ENCODE measurements around the gene MICAL3. TPM values are rescaled to one million over a fixed set of nuclear protein-coding genes. Genes with fewer than 3 reads are reported as not detected.
"Not testable (repeated sequence)": the region's sequence is repeated elsewhere in the genome, so short reads cannot be mapped to it uniquely, and the experiment has no call there.

The MICAL3 gene
- total RNA-seq, 1 experiment from 2014 or later: 23.5 TPM

DNA sequence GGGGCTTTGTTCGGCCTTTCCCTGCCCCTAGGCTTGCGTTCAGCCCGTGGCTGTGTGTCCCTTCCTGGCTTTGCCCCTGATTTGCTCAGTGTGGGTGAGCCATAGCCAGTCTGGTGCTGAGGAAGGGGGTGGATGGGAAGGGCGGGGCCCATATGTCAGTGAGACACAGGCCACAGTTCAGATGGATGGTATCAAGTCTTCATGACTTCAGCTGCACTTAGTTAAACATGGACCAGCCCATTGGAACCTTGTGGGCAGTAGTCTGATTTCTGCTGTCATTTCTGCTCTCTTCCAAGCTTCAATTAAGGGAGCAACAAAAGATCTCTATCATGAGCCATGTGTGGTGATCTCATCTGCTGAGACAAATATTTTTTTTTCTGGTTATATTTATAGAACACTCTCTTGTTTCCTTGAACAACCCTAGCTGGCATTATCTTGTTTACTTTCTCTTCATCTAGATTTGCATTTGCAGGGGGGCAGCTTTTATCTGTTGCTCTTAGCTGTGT is 31.9 kb upstream of the MICAL3 start:
- peak; percentile 56 to 67 for DNase-seq (ENCODE audit: low read depth in 1 of 2, low spot score in 2 of 2)
- Histone ChIP-seq H3K4me3 (no peak overlapping the region), H3K9me3 (replicated peaks) (no peaks in the 10 kb centered on the region), H3K4me1 (replicated peaks) (peaks cover 36% of the 10 kb centered on the region), H3K36me3 (no peaks in the 10 kb centered on the region), H3K27ac (peak overlapping the region; percentile 41), H3K27me3 (replicated peaks) (no peaks in the 10 kb centered on the region)

DNA sequence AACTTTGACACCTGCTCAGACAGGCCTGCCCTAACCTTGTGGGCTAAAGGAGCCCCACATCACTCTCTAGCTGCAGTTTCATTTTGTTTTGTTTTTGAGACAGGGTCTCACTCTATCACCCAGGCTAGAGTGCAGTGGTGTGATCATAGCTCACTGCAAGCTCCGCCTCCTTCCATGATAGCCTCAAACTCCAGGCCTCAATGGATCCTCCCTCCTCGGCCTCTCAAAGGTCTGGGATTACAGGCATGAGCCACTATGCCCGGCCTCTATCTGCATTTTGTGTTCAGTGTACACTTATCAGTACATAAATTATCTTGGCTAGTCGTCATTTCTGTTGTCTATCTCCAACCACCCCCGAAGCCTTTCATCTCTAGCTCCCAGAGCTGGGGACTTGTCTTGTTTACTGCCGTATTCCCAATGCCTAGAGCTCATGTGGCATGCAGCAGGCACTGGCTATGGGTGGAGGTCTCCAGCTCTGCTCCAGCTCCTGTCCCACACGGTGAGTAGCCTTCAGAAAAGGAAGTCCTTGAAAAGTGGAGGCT is 31.3 kb upstream of the MICAL3 start:
- Histone ChIP-seq H3K36me3 (no peaks in the 10 kb centered on the region), H3K27ac (peak overlapping the region; percentile 41), H3K4me3 (no peak overlapping the region), H3K27me3 (replicated peaks) (no peaks in the 10 kb centered on the region), H3K9me3 (replicated peaks) (no peaks in the 10 kb centered on the region), H3K4me1 (replicated peaks) (peaks cover 31% of the 10 kb centered on the region)
- DNase-seq (ENCODE audit: low read depth in 1 of 2, low spot score in 2 of 2): no peak

DNA sequence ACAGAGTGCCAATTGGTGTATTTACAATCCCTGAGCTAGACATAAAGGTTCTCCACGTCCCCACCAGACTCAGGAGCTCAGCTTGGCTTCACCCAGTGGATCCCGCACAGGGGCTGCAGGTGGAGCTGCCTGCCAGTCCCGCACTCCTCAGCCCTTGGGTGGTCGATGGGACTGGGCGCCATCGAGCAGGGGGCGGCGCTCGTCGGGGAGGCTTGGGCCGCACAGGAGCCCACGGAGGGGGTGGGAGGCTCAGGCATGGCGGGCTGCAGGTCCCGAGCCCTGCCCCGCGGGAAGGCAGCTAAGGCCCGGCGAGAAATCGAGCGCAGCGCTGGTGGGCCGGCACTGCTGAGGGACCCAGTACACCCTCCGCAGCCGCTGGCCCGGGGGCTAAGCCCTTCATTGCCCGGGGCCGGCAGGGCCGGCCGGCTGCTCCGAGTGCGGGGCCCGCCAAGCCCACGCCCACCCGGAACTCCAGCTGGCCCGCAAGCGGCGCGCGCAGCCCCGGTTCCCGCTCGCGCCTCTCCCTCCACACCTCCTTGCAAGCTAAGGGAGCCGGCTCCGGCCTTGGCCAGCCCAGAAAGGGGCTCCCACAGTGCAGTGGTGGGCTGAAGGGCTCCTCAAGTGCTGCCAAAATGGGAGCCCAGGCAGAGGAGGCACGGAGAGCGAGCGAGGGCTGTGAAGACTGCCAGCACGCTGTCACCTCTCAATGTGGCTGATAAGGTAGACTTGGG is 29.0 kb upstream of the MICAL3 start:
- not testable (repeated sequence) for H3K36me3 ChIP-seq; H3K27me3 ChIP-seq (replicated peaks); DNase-seq (ENCODE audit: low read depth in 1 of 2, low spot score in 2 of 2); H3K27ac ChIP-seq; H3K4me3 ChIP-seq; H3K9me3 ChIP-seq (replicated peaks)
- peaks cover 30% of the 10 kb centered on the region for H3K4me1 ChIP-seq (replicated peaks)

DNA sequence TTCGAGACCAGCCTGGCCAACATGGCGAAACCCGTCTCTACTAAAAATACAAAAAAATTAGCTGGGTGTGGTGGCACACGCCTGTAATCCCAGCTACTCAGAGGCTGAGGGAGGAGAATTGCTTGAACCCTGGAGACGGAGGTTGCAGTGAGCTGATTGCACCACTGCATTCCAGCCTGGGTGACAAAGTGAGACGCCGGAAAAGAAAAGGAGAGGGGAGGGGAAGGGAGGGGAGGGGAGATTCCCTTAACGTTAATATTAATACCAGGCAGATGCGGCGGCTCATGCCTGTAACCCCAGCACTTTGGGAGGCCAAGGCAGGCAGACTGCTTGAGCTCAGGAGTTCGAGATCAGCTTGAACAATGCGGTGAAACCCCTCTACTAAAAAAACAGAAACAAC is 26.8 kb upstream of the MICAL3 start:
- DNase-seq (ENCODE audit: low read depth in 1 of 2, low spot score in 2 of 2); H3K27ac ChIP-seq; H3K36me3 ChIP-seq; H3K27me3 ChIP-seq (replicated peaks); H3K4me3 ChIP-seq; H3K4me1 ChIP-seq (replicated peaks); H3K9me3 ChIP-seq (replicated peaks): not testable (repeated sequence)

DNA sequence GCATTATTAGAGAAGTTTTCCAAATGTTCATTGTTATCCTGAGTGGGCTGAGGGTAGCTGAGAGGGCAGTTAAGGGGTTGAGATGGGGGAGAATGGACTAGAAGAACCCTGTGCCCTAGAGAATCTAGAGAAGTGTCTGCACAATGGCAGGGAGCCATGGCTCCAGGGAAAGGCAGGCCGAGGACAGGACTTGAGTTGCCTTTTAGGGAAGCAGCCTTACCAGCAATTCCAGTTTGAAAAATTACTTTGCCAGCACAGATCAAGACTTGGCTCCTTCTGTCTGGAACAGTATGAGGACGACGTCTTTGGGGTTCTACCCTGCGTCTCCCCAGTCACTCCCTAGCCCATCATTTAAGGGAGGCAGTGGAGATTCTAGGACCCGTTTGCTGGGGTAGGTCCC is 25.7 kb upstream of the MICAL3 start:
- Histone ChIP-seq H3K9me3 (replicated peaks) (no peaks in the 10 kb centered on the region), H3K4me3 (no peak overlapping the region), H3K27me3 (replicated peaks) (no peaks in the 10 kb centered on the region), H3K36me3 (no peaks in the 10 kb centered on the region), H3K27ac (no peak overlapping the region), H3K4me1 (replicated peaks) (no peaks in the 10 kb centered on the region)
- no peak for DNase-seq (ENCODE audit: low read depth in 1 of 2, low spot score in 2 of 2)

DNA sequence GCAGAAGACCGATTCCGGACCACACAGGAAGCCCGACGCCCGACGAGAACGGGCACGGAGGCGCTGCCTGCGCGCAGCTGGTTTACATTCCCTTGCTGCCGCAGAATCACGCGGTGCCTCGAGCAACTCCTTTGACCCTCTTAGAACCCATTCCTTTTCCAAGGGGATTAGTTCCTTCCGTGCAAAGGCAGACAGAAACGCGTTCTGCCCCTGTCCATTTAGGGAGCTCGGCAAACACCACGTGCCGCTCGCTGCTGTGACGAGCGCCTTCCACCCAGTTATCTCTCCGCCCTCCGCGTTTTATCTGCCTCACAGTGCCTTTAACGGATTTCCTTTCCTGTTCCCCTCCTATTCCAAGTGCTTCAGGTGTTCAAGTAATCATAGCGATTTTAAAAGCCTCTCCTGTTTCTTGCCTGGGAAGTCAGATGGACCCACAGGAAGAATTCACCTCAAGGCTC is 24.1 kb upstream of the MICAL3 start:
- H3K27me3 ChIP-seq (replicated peaks): no peaks in the 10 kb centered on the region
- H3K4me3 ChIP-seq: no peak overlapping the region
- no peaks in the 10 kb centered on the region for H3K36me3 ChIP-seq
- DNase-seq (ENCODE audit: low read depth in 1 of 2, low spot score in 2 of 2): no peak
- no peak overlapping the region for H3K27ac ChIP-seq
- no peaks in the 10 kb centered on the region for H3K4me1 ChIP-seq (replicated peaks)
- no peaks in the 10 kb centered on the region for H3K9me3 ChIP-seq (replicated peaks)

DNA sequence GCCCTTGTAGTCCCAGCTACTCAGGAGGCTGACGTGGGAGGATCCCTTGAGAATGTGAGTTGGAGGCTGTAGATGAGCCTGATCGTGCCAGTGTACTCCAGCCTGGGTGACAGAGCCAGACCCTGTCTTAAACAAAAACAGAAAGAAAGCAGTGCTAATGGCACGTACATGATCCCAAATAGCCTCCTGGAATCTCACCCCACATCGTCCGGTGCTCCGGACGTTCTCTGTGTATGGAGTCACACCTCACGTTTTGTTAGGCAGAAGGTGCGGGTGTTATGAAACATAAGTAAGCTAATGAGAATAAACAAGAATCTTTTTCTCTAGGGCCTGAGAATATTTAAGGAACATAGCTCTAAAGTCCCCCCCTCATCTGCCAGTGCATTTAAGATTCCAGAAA is 23.7 kb upstream of the MICAL3 start:
- Histone ChIP-seq H3K27ac (no peak overlapping the region), H3K9me3 (replicated peaks) (no peaks in the 10 kb centered on the region), H3K4me1 (replicated peaks) (no peaks in the 10 kb centered on the region), H3K27me3 (replicated peaks) (no peaks in the 10 kb centered on the region), H3K36me3 (no peaks in the 10 kb centered on the region), H3K4me3 (no peak overlapping the region)
- DNase-seq (ENCODE audit: low read depth in 1 of 2, low spot score in 2 of 2): no peak

DNA sequence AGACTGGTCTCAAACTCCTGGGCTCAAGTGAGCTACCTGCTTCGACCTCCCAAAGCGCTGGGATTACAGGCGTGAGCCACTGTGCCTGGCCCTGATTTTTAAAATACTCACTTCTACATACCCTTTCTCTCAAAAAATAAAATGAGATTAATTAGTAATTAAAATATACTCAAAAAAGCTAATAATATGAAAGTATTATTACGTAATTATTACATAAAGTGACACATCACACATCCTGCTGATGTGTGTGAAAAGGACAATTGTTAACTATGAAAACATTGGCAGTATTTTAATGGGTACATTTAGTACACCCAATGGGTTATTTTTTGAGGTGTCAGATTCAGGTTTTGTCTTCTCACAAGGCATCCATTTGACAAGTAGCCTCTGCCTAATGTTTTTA is 21.4 kb upstream of the MICAL3 start:
- DNase-seq (ENCODE audit: low read depth in 1 of 2, low spot score in 2 of 2): no peak
- H3K4me1 ChIP-seq (replicated peaks): peaks cover 6% of the 10 kb centered on the region; the same call in 1 of the 2 replicates
- no peaks in the 10 kb centered on the region for H3K9me3 ChIP-seq (replicated peaks)
- H3K27me3 ChIP-seq (replicated peaks): no peaks in the 10 kb centered on the region
- no peaks in the 10 kb centered on the region for H3K36me3 ChIP-seq
- no peak overlapping the region for H3K27ac ChIP-seq
- H3K4me3 ChIP-seq: no peak overlapping the region

DNA sequence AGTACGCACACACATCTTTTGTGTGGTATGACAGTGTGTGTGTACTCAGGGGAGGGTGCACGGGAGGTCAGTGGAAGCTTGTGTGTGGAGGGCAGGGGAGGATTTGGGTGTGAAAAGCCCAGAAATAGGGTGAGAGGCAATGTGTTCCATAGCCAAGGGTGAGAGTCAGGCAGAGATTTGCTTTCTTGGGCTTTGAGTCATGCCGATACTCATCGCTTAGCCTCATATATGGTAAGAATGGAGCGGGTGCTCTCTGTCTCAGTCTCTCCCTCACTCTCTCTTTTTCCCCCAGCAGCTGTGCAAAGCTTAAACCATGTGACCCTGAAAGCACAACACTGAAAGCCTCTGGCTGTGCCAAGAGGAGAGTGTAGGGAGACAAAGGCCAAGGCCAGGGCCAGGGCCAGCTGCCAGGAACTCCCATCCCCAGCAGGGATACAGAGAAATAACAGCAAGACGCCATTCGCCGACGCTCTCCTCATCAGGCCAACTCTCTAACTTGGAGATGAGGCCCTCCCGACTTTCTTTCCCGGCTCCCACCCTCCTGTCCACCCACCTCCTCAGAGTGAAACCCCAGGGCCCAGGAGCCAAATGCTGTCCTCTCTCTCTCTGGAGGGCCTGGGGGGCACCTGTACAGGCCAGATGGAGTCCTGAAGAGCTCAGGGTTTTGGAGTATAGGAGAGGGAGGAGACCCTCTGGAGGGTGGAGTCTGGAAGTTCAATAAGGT is 20.3 kb upstream of the MICAL3 start:
- Histone ChIP-seq H3K36me3 (no peaks in the 10 kb centered on the region), H3K9me3 (replicated peaks) (no peaks in the 10 kb centered on the region), H3K27ac (no peak overlapping the region), H3K4me3 (no peak overlapping the region), H3K4me1 (replicated peaks) (peaks cover 6% of the 10 kb centered on the region; the same call in 1 of the 2 replicates), H3K27me3 (replicated peaks) (no peaks in the 10 kb centered on the region)
- DNase-seq (ENCODE audit: low read depth in 1 of 2, low spot score in 2 of 2): no peak

DNA sequence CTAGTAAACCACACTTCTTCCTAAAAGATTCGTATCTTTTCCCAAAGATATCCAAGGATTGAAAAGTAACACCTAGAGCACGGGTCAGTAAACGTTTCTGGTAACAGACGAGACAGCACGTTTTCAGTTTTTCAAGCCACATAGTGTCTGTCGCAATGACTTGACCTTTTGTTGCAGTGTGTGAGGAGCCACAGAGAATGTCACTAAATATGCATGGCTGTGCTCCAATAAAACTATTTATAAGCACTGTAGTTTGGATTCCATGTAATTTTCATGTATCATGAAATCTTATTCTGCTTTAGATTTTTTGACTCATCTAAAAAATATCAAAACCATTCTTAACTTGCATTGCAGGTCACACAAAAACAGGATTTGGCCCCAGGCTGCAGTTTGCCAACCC is 18.3 kb upstream of the MICAL3 start:
- peaks cover 14% of the 10 kb centered on the region for H3K4me1 ChIP-seq (replicated peaks)
- no peaks in the 10 kb centered on the region for H3K27me3 ChIP-seq (replicated peaks)
- no peak overlapping the region for H3K27ac ChIP-seq
- no peak overlapping the region for H3K4me3 ChIP-seq
- H3K9me3 ChIP-seq (replicated peaks): no peaks in the 10 kb centered on the region
- DNase-seq (ENCODE audit: low read depth in 1 of 2, low spot score in 2 of 2): no peak
- no peaks in the 10 kb centered on the region for H3K36me3 ChIP-seq

DNA sequence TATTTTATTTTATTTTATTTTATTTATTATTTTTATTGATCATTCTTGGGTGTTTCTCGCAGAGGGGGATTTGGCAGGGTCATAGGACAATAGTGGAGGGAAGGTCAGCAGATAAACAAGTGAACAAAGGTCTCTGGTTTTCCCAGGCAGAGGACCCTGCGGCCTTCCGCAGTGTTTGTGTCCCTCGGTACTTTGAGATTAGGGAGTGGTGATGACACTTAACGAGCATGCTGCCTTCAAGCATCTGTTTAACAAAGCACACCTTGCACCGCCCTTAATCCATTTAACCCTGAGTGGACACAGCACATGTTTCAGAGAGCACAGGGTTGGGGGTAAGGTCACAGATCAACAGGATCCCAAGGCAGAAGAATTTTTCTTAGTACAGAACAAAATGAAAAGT is 16.5 kb upstream of the MICAL3 start:
- DNase-seq (ENCODE audit: low read depth in 1 of 2, low spot score in 2 of 2); H3K27ac ChIP-seq; H3K9me3 ChIP-seq (replicated peaks); H3K27me3 ChIP-seq (replicated peaks); H3K36me3 ChIP-seq; H3K4me3 ChIP-seq: not testable (repeated sequence)
- peaks cover 14% of the 10 kb centered on the region for H3K4me1 ChIP-seq (replicated peaks)

DNA sequence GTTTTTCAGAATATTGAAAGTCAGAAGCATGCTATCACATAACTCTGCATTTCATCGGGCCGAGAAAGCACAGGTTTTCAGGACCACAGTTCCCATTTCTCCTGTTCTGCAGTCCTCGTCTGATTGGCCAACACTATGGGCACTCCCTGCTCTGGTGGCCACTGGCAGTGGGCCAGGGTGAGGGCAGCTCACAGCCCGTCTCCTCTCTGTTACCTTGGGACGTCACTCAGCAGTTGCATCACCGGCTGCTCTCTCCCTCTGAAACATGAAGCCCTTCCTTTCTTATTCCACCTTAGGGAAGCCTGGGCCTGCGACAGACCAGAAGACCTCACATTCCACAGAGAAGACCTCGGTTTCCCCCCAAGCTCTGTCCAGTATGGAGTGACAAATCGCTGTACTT is 11.4 kb upstream of the MICAL3 start:
- H3K4me1 ChIP-seq (replicated peaks): peaks cover 34% of the 10 kb centered on the region
- no peak overlapping the region for H3K4me3 ChIP-seq
- H3K27ac ChIP-seq: no peak overlapping the region
- H3K36me3 ChIP-seq: no peaks in the 10 kb centered on the region
- H3K9me3 ChIP-seq (replicated peaks): no peaks in the 10 kb centered on the region
- no peak for DNase-seq (ENCODE audit: low read depth in 1 of 2, low spot score in 2 of 2)
- H3K27me3 ChIP-seq (replicated peaks): no peaks in the 10 kb centered on the region

DNA sequence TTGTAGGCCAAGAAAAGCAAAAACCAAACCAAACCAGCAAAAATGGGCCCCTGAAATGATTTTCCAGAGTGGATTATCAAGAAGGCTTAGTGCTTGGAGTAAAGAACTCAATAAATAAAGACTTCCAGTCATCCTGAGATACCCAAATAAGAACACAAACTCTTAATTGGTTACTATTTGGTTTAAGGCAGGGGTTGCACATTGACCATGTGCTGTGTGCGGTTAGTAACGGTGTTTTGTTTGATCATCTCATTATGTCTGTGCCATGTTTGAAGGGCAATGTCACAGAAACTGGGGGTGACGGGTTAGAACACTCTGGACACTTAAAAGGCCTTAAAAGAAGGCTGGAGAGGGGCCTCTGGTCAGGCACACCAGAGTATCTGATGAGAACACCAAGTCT is 9.7 kb upstream of the MICAL3 start:
- no peak for DNase-seq (ENCODE audit: low read depth in 1 of 2, low spot score in 2 of 2)
- no peak overlapping the region for H3K27ac ChIP-seq
- no peak overlapping the region for H3K4me3 ChIP-seq
- H3K4me1 ChIP-seq (replicated peaks): peaks cover 34% of the 10 kb centered on the region
- H3K36me3 ChIP-seq: no peaks in the 10 kb centered on the region
- H3K9me3 ChIP-seq (replicated peaks): no peaks in the 10 kb centered on the region
- H3K27me3 ChIP-seq (replicated peaks): no peaks in the 10 kb centered on the region

All from SJSA1 (cell line).